Body of pancreas (tissue), 4 donors: ENCODE data around the gene MST1. TPM values are rescaled to one million over a fixed set of nuclear protein-coding genes. Genes with fewer than 3 reads are reported as not detected.
A peak's percentile ranks its signal among the peaks of the same experiment; 100 is the strongest.

ENCODE experiments used
- ATAC-seq: fragments of 150-250 bp; one replicate; pipeline ENCODE4 v1.9.1; 2016
- DNase-seq, 4 donors: peaks; one replicate each; pipeline ENCODE4 v3.0.0-alpha.2; 2019
- H3K27ac ChIP-seq, 4 donors: fragments of 200-600 bp; sonication (generic); 1 replicate in 3 of 4; 2 replicates in 1 of 4; pipeline versions ENCODE4 v1.5.1 to v1.6.1; 2016 to 2019; ENCODE audit warnings: mild to moderate bottlenecking in 1 of 4, mixed read lengths in 1 of 4, moderate library complexity in 1 of 4
- H3K27me3 ChIP-seq, 2 donors: fragments of 200-600 bp; sonication (generic); one replicate each; pipeline ENCODE4 v1.6.0; 2016; ENCODE audit warnings: mild to moderate bottlenecking in 1 of 2
- H3K36me3 ChIP-seq, 2 donors: fragments of 200-600 bp; sonication (generic); replicated peaks in 1 of 2; 2 replicates each; pipeline ENCODE4 v1.5.1; 2016; ENCODE audit warnings: low read depth in 2 of 2; ENCODE audit not compliant: insufficient read depth in 1 of 2
- H3K4me1 ChIP-seq: fragments of 200-600 bp; sonication (generic); one replicate; pipeline ENCODE4 v1.6.0; 2016
- H3K4me3 ChIP-seq, 2 donors: fragments of 200-600 bp; sonication (generic); 1 replicate in 1 of 2; 2 replicates in 1 of 2; pipeline ENCODE4 v1.5.1; 2016 to 2019
- H3K9me3 ChIP-seq, 3 donors: fragments of 200-600 bp; sonication (generic); 1 replicate in 2 of 3; 2 replicates in 1 of 3; pipeline ENCODE4 v1.5.1; 2016
- CTCF ChIP-seq, 7 experiments: fragments of 450-650 bp in 4 of 7; fragments of 200-600 bp in 3 of 7; sonication (generic) in 3 of 7; IDR thresholded peaks; one replicate each; pipeline ENCODE4 v1.5.1; 2016 to 2019; ENCODE audit warnings: antibody characterized with exemption in 7 of 7
- POLR2A ChIP-seq, 3 donors: fragments of 450-650 bp; IDR thresholded peaks; one replicate each; pipeline ENCODE4 v1.6.1; 2016; ENCODE audit warnings: antibody characterized with exemption in 3 of 3, mild to moderate bottlenecking in 2 of 3
- WGBS, 2 donors: methylation state at CpG; one replicate each; pipeline ENCODE4 v1.1.5; 2017; 5-methylcytosine and 5-hydroxymethylcytosine counted together
- intact Hi-C: fragments of 100-400 bp; cut with DNase I; formaldehyde crosslinking; loops from one replicate; pipeline ENCODE4 v1.15.1; 2023
- total RNA-seq, 2 donors: library from RNA; depleted of rRNA; stranded (reverse); fragments of >200 nt; gene quantifications; one replicate each; pipeline ENCODE4 v1.1.0, GENCODE V29; 2016

Gene MST1
- total RNA-seq, 2 donors from 2014 or later, result 16.9 to 80.4 TPM

- peaks cover 36% of the 10 kb centered on the region for H3K4me1 ChIP-seq
- no peak overlapping the region for H3K27ac ChIP-seq
- intact Hi-C loops, result loop anchor here (5.0 kb wide), 1 partner anchor 122 kb away; no protein-coding TSS in a partner anchor
- no peaks in the 10 kb centered on the region for H3K36me3 ChIP-seq
- H3K9me3 ChIP-seq, result no peaks in the 10 kb centered on the region
- H3K4me3 ChIP-seq, result no peak overlapping the region
- H3K27me3 ChIP-seq, result no peaks in the 10 kb centered on the region
- DNase-seq, result no peak
- TF ChIP-seq POLR2A (IDR thresholded peaks at IDR 0.05) (no peak), CTCF (IDR thresholded peaks at IDR 0.05) (no peak)
- 55 to 100% methylated on average over 1 to 3 of the region's 3 CpGs for WGBS, 2 donors
- no peak for ATAC-seq
Measured at GRCh38 chr3:49669352-49669751, 19.9 kb downstream of the MST1 start.

GRCh38 chr3:49668861-49669260, 20.4 kb downstream of the MST1 start:
- Histone ChIP-seq H3K4me3 (no peak overlapping the region), H3K36me3 (no peaks in the 10 kb centered on the region), H3K4me1 (peaks cover 34% of the 10 kb centered on the region), H3K9me3 (no peaks in the 10 kb centered on the region), H3K27ac (no peak overlapping the region), H3K27me3 (no peaks in the 10 kb centered on the region)
- peak in 1 of 4 donors; percentile 71 for DNase-seq
- no peak for TF ChIP-seq CTCF (IDR thresholded peaks at IDR 0.05)
- no peak for TF ChIP-seq POLR2A (IDR thresholded peaks at IDR 0.05)
- WGBS, 2 donors, result 8 to 31% methylated on average over 4 to 5 of the region's 5 CpGs
- intact Hi-C loops, result loop anchor here (5.0 kb wide), 1 partner anchor 122 kb away; no protein-coding TSS in a partner anchor
- no peak for ATAC-seq

- DNase-seq, result no peak
- H3K4me3 ChIP-seq, result no peak overlapping the region
- ATAC-seq, result no peak
- no peaks in the 10 kb centered on the region for H3K36me3 ChIP-seq
- H3K9me3 ChIP-seq, result no peaks in the 10 kb centered on the region
- intact Hi-C loops, result loop anchor here (5.0 kb wide), 1 partner anchor 121 kb away; no protein-coding TSS in a partner anchor
- WGBS, 2 donors, result 21 to 30% methylated on average over 3 to 5 of the region's 5 CpGs
- no peak for TF ChIP-seq CTCF (IDR thresholded peaks at IDR 0.05)
- no peak for TF ChIP-seq POLR2A (IDR thresholded peaks at IDR 0.05)
- H3K27ac ChIP-seq, result no peak overlapping the region
- no peaks in the 10 kb centered on the region for H3K27me3 ChIP-seq
- peaks cover 30% of the 10 kb centered on the region for H3K4me1 ChIP-seq
Measured at GRCh38 chr3:49668414-49668797, 20.9 kb downstream of the MST1 start.

GRCh38 chr3:49667701-49668413, 21.4 kb downstream of the MST1 start:
- H3K4me1 ChIP-seq, result peaks cover 25% of the 10 kb centered on the region
- no peak overlapping the region for H3K27ac ChIP-seq
- intact Hi-C loops, result loop anchor here (5.0 kb wide), 1 partner anchor 121 kb away; no protein-coding TSS in a partner anchor
- 69% methylated on average over 25 of the region's 25 CpGs for WGBS, 2 donors
- H3K36me3 ChIP-seq, result no peaks in the 10 kb centered on the region
- ATAC-seq, result no peak
- TF ChIP-seq CTCF (IDR thresholded peaks at IDR 0.05) (no peak), POLR2A (IDR thresholded peaks at IDR 0.05) (no peak)
- no peaks in the 10 kb centered on the region for H3K27me3 ChIP-seq
- no peak overlapping the region for H3K4me3 ChIP-seq
- no peak for DNase-seq
- H3K9me3 ChIP-seq, result no peaks in the 10 kb centered on the region

GRCh38 chr3:49666592-49666991, 22.7 kb downstream of the MST1 start:
- DNase-seq (no peak), ATAC-seq (no peak)
- Histone ChIP-seq H3K9me3 (no peaks in the 10 kb centered on the region), H3K27ac (peak overlapping the region in 1 of 4 donors; percentile 20), H3K36me3 (no peaks in the 10 kb centered on the region), H3K4me3 (no peak overlapping the region), H3K27me3 (no peaks in the 10 kb centered on the region), H3K4me1 (peaks cover 25% of the 10 kb centered on the region)
- intact Hi-C loops, result loop anchor here (5.0 kb wide), 1 partner anchor 119 kb away; no protein-coding TSS in a partner anchor
- no peak for TF ChIP-seq POLR2A (IDR thresholded peaks at IDR 0.05)
- TF ChIP-seq CTCF (IDR thresholded peaks at IDR 0.05), result no peak
- 51 to 55% methylated on average over 8 of the region's 8 CpGs for WGBS, 2 donors
